ENCODE data around the gene BCL7A. TPM values are rescaled to one million over a fixed set of nuclear protein-coding genes. Genes with fewer than 3 reads are reported as not detected.

Gene BCL7A
- total and polyA plus RNA-seq, 2 donors (not counting 1 experiment from before 2014, with no cell fraction given), result 71.0 to 75.9 TPM

DNA sequence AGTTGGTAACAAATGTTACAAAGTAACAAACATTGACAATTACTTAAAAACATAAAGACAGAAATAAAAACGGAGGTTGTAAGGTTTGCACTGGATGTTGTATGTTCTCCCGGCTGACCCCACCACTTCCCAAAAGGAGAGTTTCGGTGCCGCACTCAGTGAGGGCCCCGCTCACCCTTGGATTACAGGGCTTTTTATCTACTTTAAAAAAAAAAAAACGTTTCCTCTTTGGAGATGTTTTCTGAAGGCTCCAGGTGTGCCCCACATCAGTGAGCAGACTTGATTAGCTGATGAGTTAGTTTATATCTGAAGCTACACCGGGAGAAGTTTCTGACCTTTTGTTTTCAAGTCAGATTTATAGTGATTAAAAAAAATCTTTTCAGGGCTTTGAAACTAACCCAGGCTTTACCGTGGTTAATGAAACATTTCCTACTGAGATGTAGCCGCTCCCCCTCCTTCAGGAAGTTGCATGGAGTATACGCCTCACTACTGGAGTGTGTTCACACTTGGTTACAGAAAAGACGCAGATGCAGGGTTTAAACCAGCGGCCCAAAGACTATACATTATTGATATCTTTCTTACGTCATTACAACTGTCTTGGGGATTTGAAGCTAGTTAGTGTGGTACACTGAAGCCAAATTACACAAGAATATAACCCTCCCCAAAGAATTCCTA lies 38.0 kb upstream of the BCL7A start:
- Histone ChIP-seq H3K4me1 (ENCODE audit: control insufficient read depth in 2 of 2, insufficient read depth in 2 of 2, low read length in 2 of 2) (peaks cover 52 to 62% of the 10 kb centered on the region in 2 donors), H3K36me3 (replicated peaks in 1 of 2; ENCODE audit: control extremely low read depth in 1 of 2, control insufficient read depth in 1 of 2, extremely low read depth in 1 of 2, insufficient read depth in 2 of 2, low read length in 1 of 2) (no peaks in the 10 kb centered on the region), H4K20me1 (ENCODE audit: control insufficient read depth, insufficient read depth, low read length, poor library complexity, severe bottlenecking) (no peaks in the 10 kb centered on the region), H3K4me2 (replicated peaks; ENCODE audit: low read depth, low read length, poor library complexity, severe bottlenecking) (peak overlapping the region; percentile 58), H3K4me3 (ENCODE audit: control extremely low read depth in 1 of 5, extremely low read depth in 1 of 5, insufficient read depth in 1 of 5, low read depth in 2 of 5, low read length in 4 of 5) (peak overlapping the region in 1 of 5 experiments; percentile 2), H3K79me2 (ENCODE audit: control insufficient read depth, insufficient read depth, low read length) (no peaks in the 10 kb centered on the region), H3K27me3 (replicated peaks in 1 of 4; ENCODE audit: control extremely low read depth in 1 of 4, control insufficient read depth in 3 of 4, insufficient read depth in 4 of 4, low read length in 3 of 4) (no peaks in the 10 kb centered on the region), H3K9me3 (ENCODE audit: control extremely low read depth in 1 of 3, control insufficient read depth in 2 of 3, insufficient read depth in 1 of 3, low read length in 2 of 3) (no peaks in the 10 kb centered on the region), H2AFZ (ENCODE audit: insufficient read depth, low read depth, low read length, poor library complexity, severe bottlenecking) (no peak overlapping the region), H3K9ac (ENCODE audit: low read length) (peak overlapping the region; percentile 26), H3K27ac (ENCODE audit: low read length in 2 of 2) (peak overlapping the region; percentile 45 to 55)
- Mint-ChIP-seq H3K27ac (peak overlapping the region; percentile 77), H3K27me3 (no peaks in the 10 kb centered on the region), H3K9me3 (ENCODE audit: insufficient read depth) (no peaks in the 10 kb centered on the region), H3K4me3 (peak overlapping the region; percentile 21), H3K4me1 (peaks cover 53% of the 10 kb centered on the region)
- ATAC-seq (ENCODE audit: low read depth), result peak; percentile 25
- TF ChIP-seq, protein P1, sequence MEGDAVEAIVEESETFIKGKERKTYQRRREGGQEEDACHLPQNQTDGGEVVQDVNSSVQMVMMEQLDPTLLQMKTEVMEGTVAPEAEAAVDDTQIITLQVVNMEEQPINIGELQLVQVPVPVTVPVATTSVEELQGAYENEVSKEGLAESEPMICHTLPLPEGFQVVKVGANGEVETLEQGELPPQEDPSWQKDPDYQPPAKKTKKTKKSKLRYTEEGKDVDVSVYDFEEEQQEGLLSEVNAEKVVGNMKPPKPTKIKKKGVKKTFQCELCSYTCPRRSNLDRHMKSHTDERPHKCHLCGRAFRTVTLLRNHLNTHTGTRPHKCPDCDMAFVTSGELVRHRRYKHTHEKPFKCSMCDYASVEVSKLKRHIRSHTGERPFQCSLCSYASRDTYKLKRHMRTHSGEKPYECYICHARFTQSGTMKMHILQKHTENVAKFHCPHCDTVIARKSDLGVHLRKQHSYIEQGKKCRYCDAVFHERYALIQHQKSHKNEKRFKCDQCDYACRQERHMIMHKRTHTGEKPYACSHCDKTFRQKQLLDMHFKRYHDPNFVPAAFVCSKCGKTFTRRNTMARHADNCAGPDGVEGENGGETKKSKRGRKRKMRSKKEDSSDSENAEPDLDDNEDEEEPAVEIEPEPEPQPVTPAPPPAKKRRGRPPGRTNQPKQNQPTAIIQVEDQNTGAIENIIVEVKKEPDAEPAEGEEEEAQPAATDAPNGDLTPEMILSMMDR (IDR thresholded peaks at IDR 0.05), result no peak
- no peak for TF ChIP-seq EZH2 (IDR thresholded peaks at IDR 0.05; ENCODE audit: borderline replicate concordance, insufficient read depth, low read depth, low read length, poor library complexity, severe bottlenecking)
- 13% methylated on average over 1 of the region's 13 CpGs for WGBS (ENCODE audit: insufficient coverage)
- CTCF ChIA-PET, result interaction anchor here (0.6 to 1.8 kb wide), 11 partner anchors 9 to 556 kb away, joined by 3 to 10 read pairs (median 3); partner anchors contain the start of genes BCL7A and CFAP251
- POLR2A ChIA-PET, result interaction anchor here (0.7 to 1.7 kb wide), 8 partner anchors 8 to 1342 kb away, joined by 3 to 10 read pairs (median 5); no protein-coding TSS in a partner anchor
- peak; percentile 58 for DNase-seq
- intact Hi-C loops (cut with micrococcal nuclease), result no loop called here

Data from B cell (primary cell).